K562 (cell line): ENCODE results near the gene KLK13. TPM values are rescaled to one million over a fixed set of nuclear protein-coding genes. Genes with fewer than 3 reads are reported as not detected.

Experiments used
- ATAC-seq: fragments of 200-7000 bp; cut with Tn5 transposase; 3 replicates; pipeline ENCODE4 v1.9.1; 2020; ENCODE audit warnings: moderate library complexity
- BruUV-seq: library from RNA; stranded (reverse); fragments of 400-500 nt; replicated peaks from 2 replicates; lab custom pipeline; 2021; lab: Mats Ljungman, UMichigan
- CTCF ChIA-PET: fragments of 300-600 bp; formaldehyde crosslinking; extraction: SDS; loops from one replicate; lab custom pipeline; 2021; ENCODE audit warnings: low intra/inter-chr PET ratio; lab: Yijun Ruan, JAX
- POLR2A ChIA-PET: fragments of 300-600, 350-650 bp; sonication (Branson Sonifier 250); formaldehyde crosslinking; extraction: SDS; loops from one replicate; lab custom pipeline; 2021; ENCODE audit warnings: antibody characterized with exemption, inconsistent platforms; lab: Yijun Ruan, JAX
- DNase-seq, 4 experiments: peaks; one replicate each; pipeline versions ENCODE4 v3.0.0 to v3.0.0-alpha.2; 2011 to 2018; ENCODE audit warnings: low spot score in 3 of 4, mixed read lengths in 3 of 4; ENCODE audit errors: extremely low read depth in 1 of 4
- FAIRE-seq: peaks from 2 replicates; lab custom pipeline; 2011; peaks lifted over from hg19 to GRCh38; lab: Jason Lieb, UNC
- H2AFZ ChIP-seq: 2 replicates; pipeline ENCODE4 v1.6.0; 2011; ENCODE audit warnings: low read depth, low read length, control low read depth, inconsistent platforms
- H3K27ac ChIP-seq: fragments of 200-600 bp; 3 replicates; pipeline ENCODE4 v1.8.0; 2011; ENCODE audit warnings: low read depth, mild to moderate bottlenecking, control low read depth, inconsistent platforms, low read length, moderate library complexity, mixed read lengths; ENCODE audit errors: extremely low read depth
- H3K27me3 ChIP-seq, 2 experiments: fragments of 300-600 bp in 1 of 2; 2 replicates in 1 of 2; 3 replicates in 1 of 2; pipeline versions ENCODE4 v1.6.0 to v1.8.0; 2011; ENCODE audit warnings: inconsistent platforms in 2 of 2, low read length in 2 of 2, mild to moderate bottlenecking in 1 of 2, mixed read lengths in 1 of 2, moderate library complexity in 1 of 2; ENCODE audit not compliant: control insufficient read depth in 2 of 2, insufficient read depth in 2 of 2
- H3K36me3 ChIP-seq: fragments of 300-600 bp; 3 replicates; pipeline ENCODE4 v1.8.0; 2011; ENCODE audit warnings: mild to moderate bottlenecking, low read length, inconsistent platforms; ENCODE audit not compliant: control insufficient read depth, insufficient read depth
- H3K4me1 ChIP-seq, 2 experiments: fragments of 200-600 bp in 1 of 2; replicated peaks in 1 of 2; 2 replicates in 1 of 2; 3 replicates in 1 of 2; pipeline versions ENCODE4 v1.5.1 to v1.8.0; 2011; ENCODE audit warnings: inconsistent platforms in 2 of 2, low read length in 2 of 2, mild to moderate bottlenecking in 1 of 2, mixed read lengths in 1 of 2, moderate library complexity in 1 of 2; ENCODE audit not compliant: control insufficient read depth in 2 of 2, insufficient read depth in 2 of 2
- H3K4me2 ChIP-seq: 2 replicates; pipeline ENCODE4 v1.6.1; 2011; ENCODE audit warnings: low read length, control low read depth, inconsistent platforms, mixed read lengths; ENCODE audit not compliant: insufficient read depth
- H3K4me3 ChIP-seq: fragments of 200-600 bp; sonication (generic), shearing (Covaris generic); 2 replicates; pipeline ENCODE4 v1.5.1; 2016; ENCODE audit warnings: control low read depth, inconsistent platforms
- H3K79me2 ChIP-seq: fragments of 200-600 bp; 3 replicates; pipeline ENCODE4 v1.8.0; 2011; ENCODE audit warnings: low read length, inconsistent platforms; ENCODE audit not compliant: control insufficient read depth, insufficient read depth
- H3K9ac ChIP-seq, 2 experiments: 2 replicates each; pipeline versions ENCODE4 v1.6.0 to v1.6.1; 2011; ENCODE audit warnings: low read depth in 2 of 2, low read length in 2 of 2, control low read depth in 1 of 2, inconsistent platforms in 1 of 2, mild to moderate bottlenecking in 1 of 2, mixed read lengths in 1 of 2; ENCODE audit not compliant: insufficient read depth in 1 of 2
- H3K9me1 ChIP-seq: one replicate; pipeline ENCODE4 v1.6.0; 2011; ENCODE audit warnings: inconsistent platforms, mild to moderate bottlenecking, low read length, moderate library complexity; ENCODE audit not compliant: control insufficient read depth, insufficient read depth
- H3K9me3 ChIP-seq: replicated peaks from 2 replicates; pipeline ENCODE4 v1.5.1; 2011; ENCODE audit warnings: low read depth, low read length, inconsistent platforms; ENCODE audit not compliant: control insufficient read depth, insufficient read depth
- H4K20me1 ChIP-seq: replicated peaks from 2 replicates; pipeline ENCODE4 v1.6.1; 2011; ENCODE audit warnings: low read length, inconsistent platforms, mixed read lengths; ENCODE audit not compliant: control insufficient read depth, insufficient read depth
- BHLHE40 ChIP-seq: IDR thresholded peaks from 2 replicates; pipeline ENCODE4 v1.6.1; 2011; ENCODE audit warnings: low read length, improper control_type of control experiment
- ESRRA ChIP-seq: fragments of 450-650 bp; IDR thresholded peaks from 2 replicates; pipeline ENCODE4 v1.6.1; 2014; ENCODE audit warnings: low read depth, mild to moderate bottlenecking, moderate library complexity, borderline replicate concordance
- KLF6 ChIP-seq: fragments of 250-450 bp; sonication (Bioruptor Pico); IDR thresholded peaks from 2 replicates; pipeline ENCODE4 v1.4.0; 2020; ENCODE audit warnings: mild to moderate bottlenecking, moderate library complexity, borderline replicate concordance
- NCOA4 ChIP-seq: fragments of 450-650 bp; IDR thresholded peaks from 2 replicates; pipeline ENCODE4 v1.6.1; 2018; ENCODE audit warnings: mild to moderate bottlenecking; ENCODE audit not compliant: partially characterized antibody
- NCOR1 ChIP-seq: fragments of 450-650 bp; IDR thresholded peaks from 2 replicates; pipeline ENCODE4 v1.6.1; 2016; ENCODE audit warnings: mild to moderate bottlenecking, moderate library complexity
- RAD21 ChIP-seq, 2 experiments: fragments of 250-450 bp in 1 of 2; fragments of 450-650 bp in 1 of 2; sonication (Bioruptor Pico) in 1 of 2; formaldehyde crosslinking in 1 of 2; IDR thresholded peaks in 1 of 2; conservative IDR thresholded peaks in 1 of 2; 2 replicates each; pipeline versions ENCODE4 v1.4.0 to v1.8.0; 2020 to 2022; ENCODE audit warnings: mild to moderate bottlenecking in 2 of 2, moderate library complexity in 1 of 2
- ZNF277 ChIP-seq: fragments of 250-450 bp; sonication (Bioruptor Pico); IDR thresholded peaks from 2 replicates; pipeline ENCODE4 v1.8.0; 2022; ENCODE audit warnings: inconsistent platforms, mild to moderate bottlenecking, moderate library complexity, borderline replicate concordance
- ZNF512 ChIP-seq: IDR thresholded peaks from 2 replicates; pipeline ENCODE4 v1.6.1; 2016; ENCODE audit warnings: missing genetic modification characterization, missing compliant biosample characterization
- ZNF561 ChIP-seq: fragments of 450-650 bp; formaldehyde crosslinking; conservative IDR thresholded peaks from 2 replicates; pipeline ENCODE4 v1.4.0; 2020; ENCODE audit warnings: mild to moderate bottlenecking, moderate library complexity
- WGBS: fragments of 100-300 bp; shearing (Covaris generic); methylation state at CpG from one replicate; pipeline ENCODE4 v1.1.6; 2016; ENCODE audit warnings: low coverage, mixed read lengths; ENCODE audit not compliant: insufficient coverage; ENCODE audit errors: missing lambda C conversion rate; 5-methylcytosine and 5-hydroxymethylcytosine counted together
- in situ Hi-C: fragments of 300-500 bp; cut with MboI; formaldehyde crosslinking; loops from 4 replicates; pipeline ENCODE4 v1.15.0; 2018; ENCODE audit warnings: inconsistent platforms, mixed read lengths
- intact Hi-C: fragments of 100-400 bp; cut with micrococcal nuclease; formaldehyde crosslinking; loops from 2 replicates; pipeline ENCODE4 v1.14.2; 2022
- polyA plus RNA-seq, 8 experiments: library from polyadenylated mRNA; depleted of rRNA in 4 of 8; stranded (reverse) in 5 of 8; unstranded in 3 of 8; fragments of >200 nt; fragmentation: Nextera tagmentation in 2 of 8; fragmentation: Illumina TruSeq in 1 of 8; extraction: Ambion mirVana in 2 of 8; extraction: Trizol in 1 of 8; gene quantifications; 2 replicates each; pipeline versions ENCODE4 v1.2.1 to v1.2.3, GENCODE V29; 2011 to 2014; ENCODE audit warnings: inconsistent platforms in 1 of 8, missing spikeins in 1 of 8
- total RNA-seq, 7 experiments: library from RNA; depleted of rRNA in 6 of 7; stranded (reverse); fragments of >200 nt in 6 of 7; fragmentation: Illumina TruSeq in 2 of 7; extraction: Trizol in 2 of 7; gene quantifications; 2 replicates each; pipeline versions ENCODE4 v1.2.1 to v1.2.3, GENCODE V29; 2011 to 2021; ENCODE audit warnings: low replicate concordance in 1 of 7
- TF ChIP-seq, protein P1 (sequence below), 3 experiments: IDR thresholded peaks in 2 of 3; conservative IDR thresholded peaks in 1 of 3; 2 replicates each; pipeline ENCODE4 v1.5.1; 2011 to 2012; ENCODE audit warnings: low read length in 3 of 3, mild to moderate bottlenecking in 3 of 3, control low read depth in 2 of 3, improper control_type of control experiment in 1 of 3, inconsistent platforms in 1 of 3, low read depth in 1 of 3, mixed read lengths in 1 of 3, moderate library complexity in 1 of 3; ENCODE audit not compliant: insufficient read depth in 2 of 3
- TF ChIP-seq, protein P2 (sequence below): fragments of 450-650 bp; IDR thresholded peaks from 2 replicates; pipeline ENCODE4 v1.6.1; 2016

The KLK13 gene
- total and polyA plus RNA-seq, 9 of the 15 experiments (the other 6 are each of a cell fraction or from before 2014, with no cell fraction given): 0.72 to 9.0 (median 2.3) TPM

- no peak for TF ChIP-seq ZNF277 (CRISPR knock-in tag)
- TF ChIP-seq ESRRA: no peak
- no peak for TF ChIP-seq NCOR1
- no peak for TF ChIP-seq ZNF512
- TF ChIP-seq KLF6: no peak
- TF ChIP-seq BHLHE40: no peak
Observed at GRCh38 chr19:51114087-51114729, 49.3 kb upstream of the KLK13 start (continued).

GRCh38 chr19:51111606-51112005 lies 46.7 kb upstream of the KLK13 start:
- in situ Hi-C loops: no loop called here
- Histone ChIP-seq H2AFZ (no peak overlapping the region), H3K9me1 (peaks cover 2% of the 10 kb centered on the region), H3K4me1 (peaks cover 9 to 17% of the 10 kb centered on the region in 2 experiments; a peak in 4 of 5 replicates), H3K27ac (no peak overlapping the region), H3K79me2 (peaks cover 16% of the 10 kb centered on the region), H3K27me3 (peaks cover 19 to 44% of the 10 kb centered on the region in 2 experiments), H3K4me2 (no peak overlapping the region), H3K9ac (no peak overlapping the region), H3K4me3 (no peak overlapping the region), H3K9me3 (no peaks in the 10 kb centered on the region), H3K36me3 (no peaks in the 10 kb centered on the region), H4K20me1 (no peaks in the 10 kb centered on the region)
- ChIA-PET CTCF (no interaction called here), POLR2A (no interaction called here)
- peak in 2 of 4 experiments; percentile 25 to 35 for DNase-seq
- 0 out of 4 replicates have a peak, but pooled peaks of 1 of the 2 experiments have one; percentile 15 for TF ChIP-seq RAD21 (CRISPR knock-in tag; conservative IDR thresholded peaks at IDR 0.05 in 1 of 2, IDR thresholded peaks at IDR 0.05 in 1 of 2)
- TF ChIP-seq, protein P1, sequence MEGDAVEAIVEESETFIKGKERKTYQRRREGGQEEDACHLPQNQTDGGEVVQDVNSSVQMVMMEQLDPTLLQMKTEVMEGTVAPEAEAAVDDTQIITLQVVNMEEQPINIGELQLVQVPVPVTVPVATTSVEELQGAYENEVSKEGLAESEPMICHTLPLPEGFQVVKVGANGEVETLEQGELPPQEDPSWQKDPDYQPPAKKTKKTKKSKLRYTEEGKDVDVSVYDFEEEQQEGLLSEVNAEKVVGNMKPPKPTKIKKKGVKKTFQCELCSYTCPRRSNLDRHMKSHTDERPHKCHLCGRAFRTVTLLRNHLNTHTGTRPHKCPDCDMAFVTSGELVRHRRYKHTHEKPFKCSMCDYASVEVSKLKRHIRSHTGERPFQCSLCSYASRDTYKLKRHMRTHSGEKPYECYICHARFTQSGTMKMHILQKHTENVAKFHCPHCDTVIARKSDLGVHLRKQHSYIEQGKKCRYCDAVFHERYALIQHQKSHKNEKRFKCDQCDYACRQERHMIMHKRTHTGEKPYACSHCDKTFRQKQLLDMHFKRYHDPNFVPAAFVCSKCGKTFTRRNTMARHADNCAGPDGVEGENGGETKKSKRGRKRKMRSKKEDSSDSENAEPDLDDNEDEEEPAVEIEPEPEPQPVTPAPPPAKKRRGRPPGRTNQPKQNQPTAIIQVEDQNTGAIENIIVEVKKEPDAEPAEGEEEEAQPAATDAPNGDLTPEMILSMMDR (IDR thresholded peaks at IDR 0.05 in 2 of 3, conservative IDR thresholded peaks at IDR 0.05 in 1 of 3; ENCODE audit: insufficient read depth in 2 of 3, low read depth in 1 of 3, low read length in 3 of 3): peak; percentile 36 to 42 (median 39); a peak in 5 of 6 replicates
- TF ChIP-seq ZNF561 (CRISPR knock-in tag): no peak
- TF ChIP-seq, protein P2, sequence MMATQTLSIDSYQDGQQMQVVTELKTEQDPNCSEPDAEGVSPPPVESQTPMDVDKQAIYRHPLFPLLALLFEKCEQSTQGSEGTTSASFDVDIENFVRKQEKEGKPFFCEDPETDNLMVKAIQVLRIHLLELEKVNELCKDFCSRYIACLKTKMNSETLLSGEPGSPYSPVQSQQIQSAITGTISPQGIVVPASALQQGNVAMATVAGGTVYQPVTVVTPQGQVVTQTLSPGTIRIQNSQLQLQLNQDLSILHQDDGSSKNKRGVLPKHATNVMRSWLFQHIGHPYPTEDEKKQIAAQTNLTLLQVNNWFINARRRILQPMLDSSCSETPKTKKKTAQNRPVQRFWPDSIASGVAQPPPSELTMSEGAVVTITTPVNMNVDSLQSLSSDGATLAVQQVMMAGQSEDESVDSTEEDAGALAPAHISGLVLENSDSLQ: peak; percentile 53; the same call in 1 of the 2 replicates
- TF ChIP-seq NCOA4: no peak
- 8% methylated on average over 6 of the region's 6 CpGs for WGBS
- intact Hi-C loops: no loop called here
- BruUV-seq: no TSS peak
- no peak for ATAC-seq
- FAIRE-seq: no peak
